Hematopoietic multipotent progenitor cell treated with erythropoietin and hydrocortisone succinate and interleukin-3 and kit ligand, for 8 days (in vitro differentiated cells): Measurements from ENCODE around the gene DNAI1.

Source experiments
- DNase-seq: peaks from one replicate; pipeline ENCODE4 v3.0.0-alpha.2; 2015

The DNAI1 gene

GRCh38 chr9:34560599-34561214, 102.1 kb downstream of the DNAI1 start:
- DNase-seq: no peak

GRCh38 chr9:34562135-34562745, 103.6 kb downstream of the DNAI1 start:
- peak; percentile 11 for DNase-seq

- no peak for DNase-seq
These were observed 104.7 kb downstream of the DNAI1 start for GRCh38 chr9:34563262-34563661.

GRCh38 chr9:34564617-34565016, 106.0 kb downstream of the DNAI1 start:
- DNase-seq: no peak

GRCh38 chr9:34565856-34566255, 107.3 kb downstream of the DNAI1 start:
- no peak for DNase-seq

GRCh38 chr9:34566322-34566721, 107.7 kb downstream of the DNAI1 start:
- no peak for DNase-seq

- DNase-seq: no peak
These were observed 108.4 kb downstream of the DNAI1 start for GRCh38 chr9:34566972-34567371.

- DNase-seq: no peak
These were observed 109.5 kb downstream of the DNAI1 start for GRCh38 chr9:34568133-34568532.

GRCh38 chr9:34568774-34569173, 110.2 kb downstream of the DNAI1 start:
- no peak for DNase-seq

GRCh38 chr9:34570376-34570775, 111.8 kb downstream of the DNAI1 start:
- DNase-seq: no peak
